Measurements from ENCODE around the gene MPPE1.

DNA sequence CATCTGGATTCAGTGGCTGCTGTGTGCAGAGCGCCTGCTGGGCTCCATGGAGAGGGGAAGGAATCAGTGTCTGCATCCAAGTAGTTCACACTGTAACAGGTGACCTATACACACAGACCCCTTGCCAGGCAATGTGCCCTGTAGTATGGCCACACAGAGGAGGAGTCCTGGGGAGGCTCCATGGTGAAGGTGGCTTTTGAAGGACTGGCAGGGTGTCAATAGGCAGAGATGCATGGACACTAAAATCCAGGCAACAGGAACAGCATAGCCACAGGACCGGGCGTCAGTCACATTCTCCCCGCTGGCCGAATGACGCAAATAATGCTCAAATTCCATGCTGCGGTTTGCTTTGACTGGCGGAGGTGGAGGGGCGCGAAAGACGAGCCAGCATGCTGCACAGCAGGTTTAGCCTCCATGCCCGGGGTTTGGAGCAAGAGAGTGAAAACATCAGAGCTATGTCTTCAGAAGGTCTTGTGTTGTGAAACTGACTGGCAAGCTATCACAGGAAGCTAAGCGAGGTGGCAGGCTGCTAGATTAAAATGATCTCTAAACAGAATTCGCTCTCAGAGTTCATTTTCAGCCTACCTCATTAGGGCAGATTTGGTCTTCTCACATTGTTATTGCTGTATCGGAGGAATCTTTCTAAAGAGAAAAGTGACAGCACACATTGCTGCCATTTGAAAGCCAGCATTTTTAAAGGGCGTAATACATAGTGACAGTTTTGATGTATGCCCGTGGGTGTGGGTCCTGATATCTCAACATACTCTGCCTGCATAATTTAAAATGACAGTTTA, 58.1 kb downstream of the MPPE1 start:
- TF ChIP-seq, protein P1, sequence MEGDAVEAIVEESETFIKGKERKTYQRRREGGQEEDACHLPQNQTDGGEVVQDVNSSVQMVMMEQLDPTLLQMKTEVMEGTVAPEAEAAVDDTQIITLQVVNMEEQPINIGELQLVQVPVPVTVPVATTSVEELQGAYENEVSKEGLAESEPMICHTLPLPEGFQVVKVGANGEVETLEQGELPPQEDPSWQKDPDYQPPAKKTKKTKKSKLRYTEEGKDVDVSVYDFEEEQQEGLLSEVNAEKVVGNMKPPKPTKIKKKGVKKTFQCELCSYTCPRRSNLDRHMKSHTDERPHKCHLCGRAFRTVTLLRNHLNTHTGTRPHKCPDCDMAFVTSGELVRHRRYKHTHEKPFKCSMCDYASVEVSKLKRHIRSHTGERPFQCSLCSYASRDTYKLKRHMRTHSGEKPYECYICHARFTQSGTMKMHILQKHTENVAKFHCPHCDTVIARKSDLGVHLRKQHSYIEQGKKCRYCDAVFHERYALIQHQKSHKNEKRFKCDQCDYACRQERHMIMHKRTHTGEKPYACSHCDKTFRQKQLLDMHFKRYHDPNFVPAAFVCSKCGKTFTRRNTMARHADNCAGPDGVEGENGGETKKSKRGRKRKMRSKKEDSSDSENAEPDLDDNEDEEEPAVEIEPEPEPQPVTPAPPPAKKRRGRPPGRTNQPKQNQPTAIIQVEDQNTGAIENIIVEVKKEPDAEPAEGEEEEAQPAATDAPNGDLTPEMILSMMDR (IDR thresholded peaks at IDR 0.05; ENCODE audit: low read depth, low read length) = no peak
- TF ChIP-seq EZH2phosphoT487 (IDR thresholded peaks at IDR 0.05; ENCODE audit: low read depth) = no peak

All from OCI-LY3 (cell line).